Measurements from ENCODE around the gene RBM15B.

RBM15B gene

DNA sequence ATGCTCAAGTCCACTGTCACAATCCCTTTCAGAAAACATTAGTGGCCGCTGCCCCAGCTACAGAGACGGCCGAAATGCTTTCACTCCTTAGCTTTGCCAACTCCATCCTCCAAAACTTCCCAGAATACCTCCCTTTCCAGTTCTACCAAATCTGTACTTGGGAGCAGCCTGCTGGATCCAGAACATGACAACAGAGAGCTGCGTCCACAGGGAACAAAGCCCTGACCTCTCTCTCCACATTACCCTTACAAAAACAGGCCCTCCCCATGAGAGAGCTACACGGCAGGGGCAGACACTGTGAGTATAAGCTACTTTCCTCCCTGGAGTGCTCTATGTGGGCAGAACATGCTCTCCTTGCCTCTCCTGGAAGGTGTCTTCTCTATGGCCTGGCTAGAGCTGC is 6.3 kb downstream of the RBM15B start:
- TF ChIP-seq CEBPB (IDR thresholded peaks at IDR 0.05) (no peak), EP300 (IDR thresholded peaks at IDR 0.05; ENCODE audit: borderline replicate concordance) (no peak)

DNA sequence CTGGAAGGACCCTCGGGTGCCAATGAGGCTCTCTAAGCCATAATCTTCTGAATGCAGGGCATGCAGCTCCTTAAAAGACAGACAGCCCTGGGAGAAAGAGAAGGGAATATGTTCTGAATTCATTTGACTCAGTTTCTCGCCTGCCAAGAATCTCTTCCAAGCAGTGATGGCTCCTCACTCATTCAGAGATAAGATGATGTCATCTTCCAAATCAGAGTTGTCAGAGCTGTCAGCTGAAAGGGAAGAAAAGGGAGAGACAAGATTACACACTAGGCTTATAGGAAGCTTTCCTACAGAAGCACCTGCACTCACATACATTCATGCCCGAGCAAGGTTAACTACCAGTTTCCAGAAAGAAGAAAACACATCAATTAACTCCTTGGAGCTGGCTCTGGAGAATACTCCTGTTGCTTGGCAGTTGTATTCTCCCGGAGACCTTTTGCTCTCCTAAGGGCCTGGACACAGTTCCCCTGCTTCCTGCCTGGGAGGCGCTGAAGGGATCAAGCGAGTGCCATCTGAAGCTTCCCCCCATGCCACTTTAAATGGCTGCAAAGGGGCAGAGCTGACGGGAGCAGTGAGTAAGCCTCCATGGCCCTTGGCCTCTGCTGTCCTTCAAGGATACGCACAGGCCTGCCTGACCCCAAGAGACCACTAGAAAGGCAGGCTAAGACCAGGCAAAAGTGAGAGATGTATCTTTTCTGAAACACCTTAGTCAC is 7.7 kb downstream of the RBM15B start:
- TF ChIP-seq TCF12 (IDR thresholded peaks at IDR 0.05; ENCODE audit: low read depth), result no peak
- no peak for TF ChIP-seq ZBTB7A (IDR thresholded peaks at IDR 0.05; ENCODE audit: low read depth)
- TF ChIP-seq CEBPB (IDR thresholded peaks at IDR 0.05), result no peak
- TF ChIP-seq, protein P1, sequence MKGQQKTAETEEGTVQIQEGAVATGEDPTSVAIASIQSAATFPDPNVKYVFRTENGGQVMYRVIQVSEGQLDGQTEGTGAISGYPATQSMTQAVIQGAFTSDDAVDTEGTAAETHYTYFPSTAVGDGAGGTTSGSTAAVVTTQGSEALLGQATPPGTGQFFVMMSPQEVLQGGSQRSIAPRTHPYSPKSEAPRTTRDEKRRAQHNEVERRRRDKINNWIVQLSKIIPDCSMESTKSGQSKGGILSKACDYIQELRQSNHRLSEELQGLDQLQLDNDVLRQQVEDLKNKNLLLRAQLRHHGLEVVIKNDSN (IDR thresholded peaks at IDR 0.05), result no peak
- TF ChIP-seq NFIC (IDR thresholded peaks at IDR 0.05), result no peak
- TF ChIP-seq EP300 (IDR thresholded peaks at IDR 0.05; ENCODE audit: borderline replicate concordance), result no peak
- TF ChIP-seq, protein P2, sequence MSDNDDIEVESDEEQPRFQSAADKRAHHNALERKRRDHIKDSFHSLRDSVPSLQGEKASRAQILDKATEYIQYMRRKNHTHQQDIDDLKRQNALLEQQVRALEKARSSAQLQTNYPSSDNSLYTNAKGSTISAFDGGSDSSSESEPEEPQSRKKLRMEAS (IDR thresholded peaks at IDR 0.05), result no peak
- TF ChIP-seq CREB1 (IDR thresholded peaks at IDR 0.05; ENCODE audit: low read depth), result no peak
- TF ChIP-seq EGR1 (IDR thresholded peaks at IDR 0.05), result no peak
- TF ChIP-seq TAF1 (IDR thresholded peaks at IDR 0.05; ENCODE audit: low read depth), result no peak
- no peak for TF ChIP-seq TEAD4 (IDR thresholded peaks at IDR 0.05)
- no peak for TF ChIP-seq YY1 (IDR thresholded peaks at IDR 0.05; ENCODE audit: low read depth)
- TF ChIP-seq, protein P3, sequence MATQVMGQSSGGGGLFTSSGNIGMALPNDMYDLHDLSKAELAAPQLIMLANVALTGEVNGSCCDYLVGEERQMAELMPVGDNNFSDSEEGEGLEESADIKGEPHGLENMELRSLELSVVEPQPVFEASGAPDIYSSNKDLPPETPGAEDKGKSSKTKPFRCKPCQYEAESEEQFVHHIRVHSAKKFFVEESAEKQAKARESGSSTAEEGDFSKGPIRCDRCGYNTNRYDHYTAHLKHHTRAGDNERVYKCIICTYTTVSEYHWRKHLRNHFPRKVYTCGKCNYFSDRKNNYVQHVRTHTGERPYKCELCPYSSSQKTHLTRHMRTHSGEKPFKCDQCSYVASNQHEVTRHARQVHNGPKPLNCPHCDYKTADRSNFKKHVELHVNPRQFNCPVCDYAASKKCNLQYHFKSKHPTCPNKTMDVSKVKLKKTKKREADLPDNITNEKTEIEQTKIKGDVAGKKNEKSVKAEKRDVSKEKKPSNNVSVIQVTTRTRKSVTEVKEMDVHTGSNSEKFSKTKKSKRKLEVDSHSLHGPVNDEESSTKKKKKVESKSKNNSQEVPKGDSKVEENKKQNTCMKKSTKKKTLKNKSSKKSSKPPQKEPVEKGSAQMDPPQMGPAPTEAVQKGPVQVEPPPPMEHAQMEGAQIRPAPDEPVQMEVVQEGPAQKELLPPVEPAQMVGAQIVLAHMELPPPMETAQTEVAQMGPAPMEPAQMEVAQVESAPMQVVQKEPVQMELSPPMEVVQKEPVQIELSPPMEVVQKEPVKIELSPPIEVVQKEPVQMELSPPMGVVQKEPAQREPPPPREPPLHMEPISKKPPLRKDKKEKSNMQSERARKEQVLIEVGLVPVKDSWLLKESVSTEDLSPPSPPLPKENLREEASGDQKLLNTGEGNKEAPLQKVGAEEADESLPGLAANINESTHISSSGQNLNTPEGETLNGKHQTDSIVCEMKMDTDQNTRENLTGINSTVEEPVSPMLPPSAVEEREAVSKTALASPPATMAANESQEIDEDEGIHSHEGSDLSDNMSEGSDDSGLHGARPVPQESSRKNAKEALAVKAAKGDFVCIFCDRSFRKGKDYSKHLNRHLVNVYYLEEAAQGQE (IDR thresholded peaks at IDR 0.05; ENCODE audit: low read depth), result no peak
- TF ChIP-seq FOXM1 (IDR thresholded peaks at IDR 0.05; ENCODE audit: borderline replicate concordance, low read depth), result no peak
- no peak for TF ChIP-seq RAD21 (IDR thresholded peaks at IDR 0.05; ENCODE audit: low read depth)

DNA sequence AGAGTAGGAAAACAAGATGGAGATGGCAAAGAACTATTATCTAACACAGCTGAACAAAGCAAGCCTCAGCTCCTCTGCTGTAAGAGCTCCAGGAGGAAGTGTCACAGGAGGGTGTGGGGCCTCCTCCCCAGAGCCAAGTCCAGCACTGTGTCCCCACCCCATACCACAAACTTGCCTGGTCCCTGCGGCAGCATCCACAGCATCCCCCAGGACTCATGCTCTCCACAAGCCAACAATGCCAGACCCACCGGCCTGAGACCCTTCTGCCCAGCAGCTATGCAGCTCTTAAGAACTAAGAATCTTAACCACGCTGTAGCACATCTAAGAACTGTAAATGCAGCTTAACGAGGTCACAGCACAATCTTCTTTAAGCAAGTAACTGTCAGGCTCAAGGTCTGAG is 9.1 kb downstream of the RBM15B start:
- TF ChIP-seq TAF1 (IDR thresholded peaks at IDR 0.05; ENCODE audit: low read depth) (no peak), NFIC (IDR thresholded peaks at IDR 0.05) (no peak)

DNA sequence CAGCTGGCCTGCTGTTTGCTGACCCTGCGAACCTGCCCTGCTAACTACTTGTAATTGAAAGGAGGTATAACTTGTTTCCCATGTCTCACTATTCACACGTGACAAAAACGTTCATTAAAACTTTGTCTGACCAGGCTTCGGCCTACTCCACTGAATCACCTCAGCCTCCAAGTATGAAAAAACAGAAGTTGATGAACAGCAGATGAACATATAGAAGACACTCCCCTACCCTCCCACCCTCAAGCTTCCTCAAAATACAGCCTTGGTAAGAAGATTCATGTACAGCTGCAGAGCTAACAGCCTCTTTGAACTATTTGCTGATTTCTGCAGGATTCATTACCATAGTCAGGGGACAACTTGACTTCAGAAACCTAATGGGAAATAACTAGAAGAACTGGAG is 10.7 kb downstream of the RBM15B start:
- TF ChIP-seq CEBPB (IDR thresholded peaks at IDR 0.05) (no peak), CREB1 (IDR thresholded peaks at IDR 0.05; ENCODE audit: low read depth) (no peak), ZBTB7A (IDR thresholded peaks at IDR 0.05; ENCODE audit: low read depth) (no peak), NFIC (IDR thresholded peaks at IDR 0.05) (no peak), TEAD4 (IDR thresholded peaks at IDR 0.05) (no peak), EGR1 (IDR thresholded peaks at IDR 0.05) (no peak), FOXM1 (IDR thresholded peaks at IDR 0.05; ENCODE audit: borderline replicate concordance, low read depth) (no peak), YY1 (IDR thresholded peaks at IDR 0.05; ENCODE audit: low read depth) (no peak), TAF1 (IDR thresholded peaks at IDR 0.05; ENCODE audit: low read depth) (no peak), RAD21 (IDR thresholded peaks at IDR 0.05; ENCODE audit: low read depth) (no peak), TCF12 (IDR thresholded peaks at IDR 0.05; ENCODE audit: low read depth) (no peak), EP300 (IDR thresholded peaks at IDR 0.05; ENCODE audit: borderline replicate concordance) (no peak)
- TF ChIP-seq, protein P1 (IDR thresholded peaks at IDR 0.05), result no peak
- TF ChIP-seq, protein P3 (IDR thresholded peaks at IDR 0.05; ENCODE audit: low read depth), result no peak
- TF ChIP-seq, protein P2 (IDR thresholded peaks at IDR 0.05), result no peak

DNA sequence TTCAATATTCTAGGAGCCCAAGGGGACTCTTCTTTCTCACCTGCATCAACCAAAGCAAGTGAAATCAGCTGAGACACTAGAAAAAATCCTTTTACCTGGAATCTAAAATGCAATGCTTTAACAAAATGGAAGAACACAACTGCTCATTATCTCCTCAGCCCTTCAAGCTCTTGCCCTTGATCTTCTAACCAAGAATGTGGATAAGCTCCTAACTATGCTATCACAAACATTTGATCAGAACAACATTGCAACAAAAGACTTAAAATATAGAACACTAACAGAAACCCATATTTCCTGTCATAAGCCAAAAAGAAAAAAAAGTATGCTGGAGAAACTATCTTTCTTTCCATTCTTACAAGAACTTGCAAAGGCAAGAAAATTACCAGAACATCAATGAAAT is 12.6 kb downstream of the RBM15B start:
- TF ChIP-seq CEBPB (IDR thresholded peaks at IDR 0.05), result no peak
- TF ChIP-seq, protein P3 (IDR thresholded peaks at IDR 0.05; ENCODE audit: low read depth), result no peak
- TF ChIP-seq TCF12 (IDR thresholded peaks at IDR 0.05; ENCODE audit: low read depth), result no peak
- TF ChIP-seq ZBTB7A (IDR thresholded peaks at IDR 0.05; ENCODE audit: low read depth), result no peak
- no peak for TF ChIP-seq TEAD4 (IDR thresholded peaks at IDR 0.05)
- TF ChIP-seq EP300 (IDR thresholded peaks at IDR 0.05; ENCODE audit: borderline replicate concordance), result no peak
- TF ChIP-seq, protein P2 (IDR thresholded peaks at IDR 0.05), result no peak
- TF ChIP-seq CREB1 (IDR thresholded peaks at IDR 0.05; ENCODE audit: low read depth), result no peak
- no peak for TF ChIP-seq YY1 (IDR thresholded peaks at IDR 0.05; ENCODE audit: low read depth)
- TF ChIP-seq EGR1 (IDR thresholded peaks at IDR 0.05), result no peak
